HT1080 (cell line): ENCODE measurements around the gene RCOR3. TPM values are rescaled to one million over a fixed set of nuclear protein-coding genes. Genes with fewer than 3 reads are reported as not detected.
"Not testable (repeated sequence)": the region's sequence is repeated elsewhere in the genome, so short reads cannot be mapped to it uniquely, and the experiment has no call there.

Experiments
- DNase-seq: peaks from one replicate; pipeline ENCODE4 v3.0.0-alpha.2; 2015; ENCODE audit warnings: low read depth
- total RNA-seq: library from RNA; depleted of rRNA; stranded (reverse); fragments of >200 nt; shearing (Covaris generic); gene quantifications from 2 replicates; pipeline ENCODE4 v1.2.3, GENCODE V29; 2014

RCOR3 gene
- total RNA-seq, 1 experiment from 2014 or later, result 10.1 TPM

DNA sequence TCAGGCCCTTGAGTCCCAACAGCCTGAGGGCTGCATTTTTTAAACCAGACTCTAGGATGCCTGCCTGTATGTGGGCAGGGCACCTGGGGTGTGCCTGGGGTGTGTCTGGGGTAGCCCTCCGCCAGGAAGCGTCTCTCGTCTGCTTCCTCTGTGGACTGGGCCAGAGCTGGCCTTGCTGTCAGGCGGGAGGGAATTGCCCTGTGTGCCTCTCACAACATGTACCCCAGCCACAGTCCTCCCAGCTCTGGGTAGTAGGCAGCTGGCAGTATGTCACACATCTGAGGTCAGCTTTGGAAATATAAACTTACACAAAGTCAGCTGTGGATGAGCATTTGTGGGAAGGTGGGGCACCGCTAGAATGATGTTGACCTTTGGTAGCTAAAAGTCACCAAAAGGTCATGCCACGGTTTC is 80.5 kb downstream of the RCOR3 start:
- no peak for DNase-seq

DNA sequence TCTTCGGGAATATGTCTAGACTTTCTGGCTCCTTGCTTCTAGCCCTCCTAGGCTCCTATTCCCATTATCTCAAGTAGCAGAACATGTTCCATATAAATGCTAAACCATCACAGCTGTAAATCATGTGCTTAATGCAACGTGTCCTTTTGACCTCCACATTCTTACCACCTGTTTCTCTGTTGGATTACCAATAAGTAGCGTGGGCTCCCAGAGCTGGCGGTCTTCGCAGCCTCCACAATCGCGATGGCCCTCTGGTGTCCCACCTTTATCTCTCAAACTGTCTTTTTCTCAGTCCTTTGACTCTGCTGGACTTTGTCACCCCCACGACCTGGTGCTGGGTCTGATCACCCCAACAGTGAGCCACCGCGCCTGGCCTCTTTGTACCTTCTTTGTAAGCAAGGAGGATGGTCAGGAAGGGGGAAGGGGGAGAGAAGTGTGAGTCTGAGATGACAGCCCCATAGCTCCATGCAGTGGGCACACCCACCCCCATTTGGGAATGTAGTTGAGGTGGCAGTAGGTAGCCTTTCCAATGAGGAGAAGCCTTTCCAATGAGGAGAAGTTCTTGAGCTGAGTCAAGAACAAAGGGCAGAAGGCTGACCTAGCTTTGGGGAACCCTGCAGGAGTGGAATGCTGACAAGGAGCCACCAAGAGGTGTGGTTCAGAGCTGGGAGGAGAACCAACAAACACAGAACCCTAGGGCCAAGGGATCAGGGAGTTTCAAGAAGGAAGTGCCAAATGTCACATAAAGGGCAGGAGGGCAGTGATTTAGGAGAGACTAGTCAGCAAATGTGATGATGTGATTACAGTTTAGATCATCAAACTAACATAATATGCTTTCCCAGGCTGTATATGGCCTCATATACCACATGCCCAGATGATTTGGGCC is 81.7 kb downstream of the RCOR3 start:
- DNase-seq, result no peak

DNA sequence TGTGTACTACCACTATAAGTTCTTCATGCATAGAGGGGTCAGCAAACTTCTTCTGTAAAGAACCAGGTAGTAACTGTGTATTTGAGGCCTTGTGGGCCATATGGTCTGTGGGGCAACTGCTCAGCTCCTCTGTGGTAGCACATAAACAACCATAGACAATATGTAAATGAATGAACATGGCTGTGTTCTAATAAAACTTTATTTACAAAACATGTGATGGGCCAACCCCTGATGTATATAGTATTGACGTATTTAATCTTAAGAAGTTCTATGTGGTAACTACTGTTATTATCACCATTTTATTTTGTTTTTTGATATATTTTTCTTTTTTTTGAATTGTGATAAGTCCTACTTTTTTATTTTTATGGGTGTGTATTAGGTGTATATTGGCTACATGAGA is 82.8 kb downstream of the RCOR3 start:
- DNase-seq, result no peak

DNA sequence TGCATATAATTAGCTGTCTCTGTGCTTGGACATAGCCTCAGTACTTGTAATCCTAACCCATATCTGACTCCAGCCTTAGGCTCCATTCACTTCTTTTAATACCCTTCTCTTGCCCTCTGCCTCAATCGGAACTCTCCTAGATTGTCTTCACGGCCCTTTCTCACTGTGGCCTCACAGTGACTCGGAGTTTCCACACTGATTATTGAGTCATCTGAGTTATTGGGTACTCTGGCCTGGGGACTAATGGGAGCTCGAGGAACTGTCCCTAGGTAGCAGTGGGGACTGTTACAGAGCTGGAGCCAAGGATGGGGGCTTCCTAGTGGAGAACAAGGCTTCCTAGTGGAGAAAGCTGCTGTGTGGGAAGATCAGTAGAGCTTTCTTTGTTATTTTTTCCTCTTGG is 84.4 kb downstream of the RCOR3 start:
- DNase-seq, result no peak

DNA sequence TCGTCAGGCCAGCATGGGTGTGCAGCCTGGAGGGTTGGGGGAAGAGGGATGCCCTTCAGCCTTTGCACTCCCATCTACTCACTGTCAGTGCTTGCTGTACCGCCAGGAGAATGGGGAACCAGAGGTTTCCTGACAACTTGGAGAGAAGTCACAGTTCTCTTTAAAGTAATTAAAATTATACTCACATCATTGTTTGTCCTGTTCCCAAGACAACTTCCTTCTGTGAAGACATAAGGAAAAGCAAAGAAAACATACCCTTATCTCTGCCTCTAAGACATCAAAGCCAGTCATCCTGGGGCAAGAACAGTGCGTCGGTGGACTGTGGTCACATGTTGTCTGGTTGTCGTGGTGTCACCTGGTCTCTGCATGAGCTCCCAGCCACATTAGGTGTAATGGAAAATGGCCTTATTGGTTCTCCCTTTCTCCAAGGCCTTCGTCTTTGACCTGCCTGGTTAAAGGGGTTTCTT is 85.0 kb downstream of the RCOR3 start:
- no peak for DNase-seq

DNA sequence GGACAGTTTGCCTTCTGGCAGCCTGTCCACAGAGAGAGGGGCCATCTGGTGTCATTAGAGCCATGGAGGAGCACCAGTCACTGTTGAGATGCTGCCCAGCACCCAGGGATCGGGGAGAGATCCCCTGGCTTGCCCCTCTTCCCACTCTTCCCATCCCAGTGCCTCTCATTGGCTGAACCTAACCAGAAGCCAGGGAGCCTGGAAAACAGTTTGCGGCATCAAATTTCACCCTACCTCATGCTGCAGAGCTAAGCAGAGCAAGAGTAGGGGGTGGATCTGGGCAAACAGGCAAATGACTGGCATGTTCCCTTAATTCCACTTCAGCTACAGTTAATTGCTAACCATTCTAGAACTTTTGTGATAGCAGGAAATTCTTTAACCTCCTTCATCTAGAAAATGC is 86.6 kb downstream of the RCOR3 start:
- DNase-seq, result no peak

DNA sequence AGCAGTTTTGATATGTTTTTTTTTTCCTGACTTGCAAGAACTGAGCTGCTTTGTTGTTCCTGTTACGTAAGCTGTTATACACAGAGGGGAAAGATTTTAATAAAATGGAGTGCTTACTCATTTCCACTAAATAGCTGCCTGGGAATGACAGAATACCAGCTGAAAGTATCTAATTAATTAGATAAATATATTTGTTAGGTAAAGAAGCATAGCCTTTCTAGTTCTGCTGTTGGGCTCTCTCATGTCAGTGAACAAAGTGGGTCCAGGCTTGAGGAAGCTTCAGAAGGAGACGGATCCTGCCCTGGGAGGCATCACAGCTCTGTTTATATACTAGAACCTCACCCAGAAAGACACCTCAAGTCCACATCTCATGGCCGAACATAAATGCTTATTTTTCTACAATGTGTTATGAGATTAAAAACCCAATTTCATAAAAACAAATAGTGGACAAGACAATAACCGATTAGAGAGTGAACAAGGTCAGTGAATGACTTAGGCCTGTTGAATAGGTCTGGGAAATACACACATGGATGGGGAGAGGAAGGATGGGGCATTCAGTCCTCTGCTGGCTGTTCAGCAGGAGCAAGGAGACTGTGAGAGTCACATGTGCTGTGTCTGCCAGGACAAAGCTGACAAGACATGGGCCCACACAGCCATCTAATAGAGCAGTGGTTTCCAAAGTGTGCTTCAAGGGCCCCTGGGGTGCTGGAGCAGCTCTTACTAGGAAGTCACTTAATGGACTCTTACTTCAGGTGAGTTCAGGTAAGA is 88.1 kb downstream of the RCOR3 start:
- no peak for DNase-seq

DNA sequence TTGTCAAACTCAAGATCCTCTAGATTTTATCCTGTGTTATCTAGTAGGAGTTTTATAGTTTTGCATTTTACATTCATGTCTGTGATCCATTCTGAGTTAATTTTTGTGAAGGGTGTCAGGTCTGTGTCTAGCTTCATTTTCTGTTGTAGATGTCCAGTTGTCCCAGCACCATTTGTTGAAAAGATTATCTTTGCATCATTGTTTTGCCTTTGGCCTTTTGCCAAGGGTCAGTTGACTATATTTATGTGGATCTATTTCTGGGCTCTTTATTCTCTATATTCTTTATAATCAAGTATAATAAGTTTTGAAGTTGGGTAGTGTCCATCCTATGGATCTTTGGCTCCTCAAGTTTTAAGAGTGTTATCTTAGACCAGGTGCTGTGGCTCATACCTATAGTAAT is 89.4 kb downstream of the RCOR3 start:
- no peak for DNase-seq

DNA sequence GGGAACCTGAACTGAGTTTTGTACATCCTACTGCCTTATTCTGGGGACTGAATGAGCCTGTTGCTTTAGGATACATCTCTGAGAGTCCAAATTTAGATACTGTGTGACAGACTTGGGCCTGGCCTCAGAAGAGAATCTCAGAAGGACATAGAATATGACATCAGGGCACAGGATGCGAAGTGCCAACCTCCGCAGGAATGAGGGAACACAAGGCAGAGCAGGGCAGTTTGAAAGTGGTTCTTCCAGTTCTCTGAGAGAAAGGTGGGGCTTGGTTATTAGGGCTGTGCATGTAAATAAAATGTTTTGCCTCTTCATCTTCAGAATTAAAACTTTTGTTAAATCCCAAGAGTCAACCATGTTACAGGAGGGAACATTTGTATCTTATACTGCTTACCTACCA is 90.6 kb downstream of the RCOR3 start:
- DNase-seq, result no peak

DNA sequence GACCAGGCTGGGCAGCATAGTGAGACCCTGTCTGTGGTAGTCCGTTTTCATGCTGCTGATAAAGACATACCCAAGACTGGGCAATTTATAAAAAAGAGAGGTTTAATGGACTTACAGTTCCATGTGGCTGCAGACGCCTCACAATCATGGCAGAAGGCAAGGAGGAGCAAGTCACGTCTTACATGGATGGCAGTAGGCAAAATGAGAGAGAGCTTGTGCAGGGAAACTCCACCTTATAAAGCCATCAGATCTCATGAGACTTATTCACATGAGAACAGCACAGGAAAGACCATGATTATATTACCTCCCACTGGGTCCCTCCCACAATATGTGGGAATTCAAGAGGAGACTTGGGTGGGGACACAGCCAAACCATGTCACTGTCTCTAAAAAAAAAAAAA is 92.9 kb downstream of the RCOR3 start:
- DNase-seq, result not testable (repeated sequence)

DNA sequence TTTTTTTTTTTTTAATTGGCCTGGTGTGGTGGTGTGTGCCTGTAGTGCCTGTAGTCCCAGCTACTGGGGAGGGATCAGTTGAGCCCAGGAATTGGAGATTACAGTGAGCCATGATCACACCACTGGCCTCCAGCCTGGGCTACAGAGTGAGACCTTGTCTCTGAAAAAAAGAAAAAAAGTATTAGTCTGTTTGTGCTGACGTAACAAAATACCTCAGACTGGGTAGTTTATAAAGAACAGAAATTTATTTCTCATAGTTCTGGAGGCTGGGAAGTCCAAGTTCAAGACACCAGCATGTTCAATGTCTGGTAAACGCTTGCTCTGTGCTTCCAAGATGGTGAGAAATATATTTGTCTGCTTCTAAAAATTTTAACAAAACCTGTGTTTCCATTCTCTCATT is 93.3 kb downstream of the RCOR3 start:
- no peak for DNase-seq

DNA sequence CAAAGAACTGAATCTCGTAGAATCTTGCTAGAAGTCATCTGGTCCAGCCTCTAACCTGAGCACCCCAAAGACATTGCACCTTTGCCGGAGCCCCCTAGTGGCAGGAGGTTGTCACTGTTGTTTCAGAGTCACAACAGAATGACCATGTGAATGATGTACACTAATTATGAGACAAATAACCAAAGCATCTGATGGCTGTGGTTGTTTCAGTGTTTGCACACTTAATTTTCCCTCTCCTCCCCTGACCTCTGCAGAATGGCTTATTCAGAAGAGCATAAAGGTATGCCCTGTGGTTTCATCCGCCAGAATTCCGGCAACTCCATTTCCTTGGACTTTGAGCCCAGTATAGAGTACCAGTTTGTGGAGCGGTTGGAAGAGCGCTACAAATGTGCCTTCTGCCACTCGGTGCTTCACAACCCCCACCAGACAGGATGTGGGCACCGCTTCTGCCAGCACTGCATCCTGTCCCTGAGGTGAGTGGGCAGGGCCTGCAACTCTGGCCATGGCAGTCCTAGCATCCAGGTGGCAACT is 93.9 kb downstream of the RCOR3 start:
- DNase-seq, result peak; percentile 38

DNA sequence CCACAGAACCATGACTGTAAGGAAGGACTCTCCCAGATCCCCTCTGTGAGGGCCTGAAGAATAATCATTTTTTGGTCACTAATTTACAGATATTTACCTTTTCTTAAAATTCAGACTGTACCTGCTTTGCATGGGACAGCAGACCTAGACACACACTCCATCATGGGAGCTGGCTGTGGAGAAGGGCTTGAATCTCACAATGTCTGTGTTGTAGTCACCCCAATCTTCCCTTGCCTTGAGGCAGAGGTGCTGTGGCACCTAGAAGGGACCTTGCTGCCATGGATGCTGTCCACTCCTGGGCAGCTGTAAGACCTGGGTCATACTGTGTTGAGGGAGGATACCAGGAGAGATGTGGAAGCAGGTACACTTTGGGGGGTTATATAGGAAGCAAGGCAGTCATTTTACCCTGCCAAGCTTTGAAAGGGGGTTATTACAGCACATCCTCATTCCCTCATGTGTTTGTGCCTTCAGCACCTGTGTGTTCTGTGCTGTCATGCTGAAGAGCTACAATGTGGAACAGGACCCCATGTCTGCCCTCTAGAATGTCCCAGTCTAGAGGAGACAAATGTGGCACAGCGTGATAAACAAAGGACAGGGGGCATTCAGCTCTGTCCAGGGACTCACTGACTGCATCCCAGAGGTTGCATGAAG is 94.5 kb downstream of the RCOR3 start:
- DNase-seq, result no peak

DNA sequence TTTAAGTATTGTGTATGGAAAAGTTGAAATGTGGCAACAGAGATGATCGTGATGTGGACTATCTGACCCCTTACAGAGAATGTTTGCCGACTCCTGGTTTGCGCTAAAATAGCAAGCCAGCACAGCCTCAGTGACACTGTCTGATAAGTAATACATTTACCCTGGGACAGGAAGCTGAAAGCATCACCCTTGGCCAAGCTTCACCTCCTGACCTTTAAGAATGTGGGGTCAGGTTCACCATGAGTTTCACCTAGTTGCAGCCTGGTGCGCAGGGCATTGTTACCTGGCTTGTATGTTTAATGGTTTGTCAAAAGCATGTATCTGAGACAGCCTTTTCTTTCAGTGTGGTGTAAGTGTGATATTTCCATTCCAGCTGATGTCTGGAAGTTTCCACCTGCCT is 96.7 kb downstream of the RCOR3 start:
- no peak for DNase-seq

DNA sequence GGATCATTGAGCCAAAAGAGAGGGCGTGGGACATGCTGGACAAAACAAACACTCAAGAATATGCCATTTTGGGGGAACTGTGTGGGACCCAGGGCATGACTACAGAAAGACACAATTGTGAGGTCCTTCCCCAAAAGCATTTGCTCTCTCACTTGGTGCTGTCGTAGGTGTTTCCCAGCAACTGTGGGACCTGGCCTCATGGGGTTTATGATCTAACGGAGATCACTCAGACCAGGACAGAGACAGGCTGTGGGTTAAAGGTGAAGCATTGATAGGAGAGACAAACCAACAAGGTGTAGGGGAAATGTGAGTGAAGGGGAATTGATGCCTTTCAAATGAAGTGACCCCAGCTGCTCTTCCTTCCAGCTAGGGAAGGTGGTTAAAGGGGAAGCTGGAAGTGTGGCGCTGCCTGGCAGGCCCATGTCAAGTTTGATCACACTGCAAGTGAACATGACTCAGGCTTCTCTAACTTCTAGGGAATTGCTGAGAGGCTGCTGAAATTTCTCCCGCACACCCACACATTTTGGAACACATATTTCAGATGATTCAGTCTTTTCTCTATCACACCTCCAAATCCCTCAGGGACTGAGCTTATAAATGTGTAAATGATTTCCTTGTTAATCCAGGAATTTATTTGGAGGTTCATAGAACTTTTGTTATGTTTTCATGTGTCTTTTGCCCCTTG is 97.7 kb downstream of the RCOR3 start:
- DNase-seq, result no peak

DNA sequence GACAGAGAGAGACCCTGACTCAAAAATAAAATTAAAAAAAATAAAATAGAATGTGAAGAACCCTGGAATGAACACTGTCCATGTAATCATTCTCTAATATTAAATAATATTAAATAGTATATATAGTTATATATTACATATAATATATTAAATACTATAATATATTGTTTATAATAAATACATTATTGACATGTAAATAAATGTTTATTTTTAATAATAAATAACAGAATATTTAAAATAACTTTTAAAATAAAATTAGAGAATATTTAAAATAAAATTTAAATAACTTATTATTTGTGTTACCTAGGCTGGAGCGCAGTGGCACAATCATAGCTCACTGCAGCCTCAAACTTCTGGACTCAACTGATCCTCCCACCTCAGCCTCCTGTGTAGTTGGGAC is 99.5 kb downstream of the RCOR3 start:
- DNase-seq, result no peak

DNA sequence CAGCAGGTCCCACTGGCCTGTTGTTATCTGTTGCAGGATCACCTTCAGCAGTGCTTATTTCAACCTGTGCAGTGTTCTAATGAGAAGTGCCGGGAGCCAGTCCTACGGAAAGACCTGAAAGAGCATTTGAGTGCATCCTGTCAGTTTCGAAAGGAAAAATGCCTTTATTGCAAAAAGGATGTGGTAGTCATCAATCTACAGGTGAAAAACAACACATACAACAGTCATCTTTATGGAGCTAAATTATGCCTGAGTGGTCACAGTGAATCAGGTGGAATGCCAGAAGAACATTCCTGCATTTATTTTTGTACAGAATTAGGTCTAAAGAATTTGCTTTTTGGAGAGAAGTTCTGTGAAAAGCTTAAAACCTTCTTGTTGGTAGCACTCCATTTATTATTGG is 100.7 kb downstream of the RCOR3 start:
- DNase-seq, result peak; percentile 13

DNA sequence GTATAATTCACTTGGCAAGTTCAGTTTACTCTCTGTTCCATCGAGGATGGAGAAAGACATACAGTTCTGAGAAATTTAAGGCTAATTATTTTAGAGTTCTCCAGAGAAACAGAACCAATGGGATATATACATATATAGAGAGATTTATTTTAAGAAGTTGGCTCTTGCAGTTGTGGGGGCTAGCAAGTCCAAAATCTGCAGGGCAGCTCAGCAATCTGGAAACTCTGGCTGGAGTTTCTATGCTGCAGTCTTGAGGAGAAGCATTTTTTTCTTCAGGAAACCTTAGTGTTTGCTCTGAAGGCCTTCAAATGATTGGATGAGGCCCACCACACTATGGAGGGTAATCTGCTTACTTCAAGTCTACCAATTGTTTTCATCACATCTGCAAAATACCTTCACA is 102.0 kb downstream of the RCOR3 start:
- DNase-seq, result no peak
